ENCODE results near the gene TRHDE. TPM values are rescaled to one million over a fixed set of nuclear protein-coding genes. Genes with fewer than 3 reads are reported as not detected.

The TRHDE gene
- total RNA-seq, 1 experiment from 2014 or later, result not detected

DNA sequence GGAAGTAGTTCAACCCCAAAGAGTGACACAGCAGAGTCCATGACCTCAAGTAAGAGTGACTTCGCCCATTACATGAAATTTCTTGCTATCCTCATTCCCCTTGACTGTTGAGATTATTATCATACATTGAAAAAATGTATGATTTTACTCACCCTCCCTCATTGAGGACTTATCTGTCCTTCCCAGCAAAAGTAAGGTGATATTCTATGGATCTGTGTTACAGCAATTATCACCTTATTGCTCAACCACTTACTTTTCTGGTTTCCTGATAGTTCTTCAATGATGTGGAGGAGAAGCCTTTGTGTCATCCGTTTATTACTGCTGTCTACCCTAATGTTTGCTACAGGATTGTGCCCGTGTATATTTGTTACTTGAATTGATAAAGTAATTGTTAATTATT, 306.2 kb downstream of the TRHDE start:
- intact Hi-C loops (cut with micrococcal nuclease), result no loop called here
- Mint-ChIP-seq H3K27ac (ENCODE audit: low read depth, unreplicated experiment) (no peak overlapping the region), H3K4me3 (ENCODE audit: unreplicated experiment) (no peak overlapping the region), H3K9me3 (ENCODE audit: unreplicated experiment) (no peaks in the 10 kb centered on the region), H3K27me3 (ENCODE audit: insufficient read depth, unreplicated experiment) (no peaks in the 10 kb centered on the region), H3K4me1 (ENCODE audit: insufficient read depth, unreplicated experiment) (no peaks in the 10 kb centered on the region), H3K36me3 (ENCODE audit: insufficient read depth, unreplicated experiment) (no peaks in the 10 kb centered on the region)
- TF ChIP-seq CTCF (IDR thresholded peaks at IDR 0.05; ENCODE audit: unreplicated experiment), result no peak
- DNase-seq (ENCODE audit: unreplicated experiment), result no peak
- CTCF ChIA-PET, result no interaction called here
- no TSS peak for BruUV-seq (replicated peaks)
- POLR2A ChIA-PET, result no interaction called here

DNA sequence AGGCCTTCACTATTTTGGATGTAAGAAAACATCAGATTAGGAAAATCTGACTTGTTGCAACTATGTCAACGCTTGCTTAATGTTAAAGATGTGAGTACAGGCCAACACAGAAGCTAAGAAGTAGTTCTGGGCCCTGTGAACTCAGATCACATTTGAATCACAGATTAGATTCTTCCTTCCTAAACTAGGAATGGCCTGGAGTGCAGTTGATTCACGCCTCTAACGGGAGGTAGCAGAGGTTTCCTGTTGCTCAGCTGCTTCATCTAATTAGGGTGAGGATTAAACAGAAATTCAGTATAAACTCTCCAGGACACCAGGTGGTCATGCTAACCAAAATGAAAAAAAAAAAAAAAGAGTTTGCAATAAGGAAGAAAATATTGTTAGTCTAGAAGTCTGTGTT, 314.3 kb downstream of the TRHDE start:
- Mint-ChIP-seq H3K27ac (ENCODE audit: low read depth, unreplicated experiment) (no peak overlapping the region), H3K27me3 (ENCODE audit: insufficient read depth, unreplicated experiment) (no peaks in the 10 kb centered on the region), H3K9me3 (ENCODE audit: unreplicated experiment) (no peaks in the 10 kb centered on the region), H3K36me3 (ENCODE audit: insufficient read depth, unreplicated experiment) (no peaks in the 10 kb centered on the region), H3K4me1 (ENCODE audit: insufficient read depth, unreplicated experiment) (no peaks in the 10 kb centered on the region), H3K4me3 (ENCODE audit: unreplicated experiment) (no peak overlapping the region)
- DNase-seq (ENCODE audit: unreplicated experiment), result no peak
- CTCF ChIA-PET, result no interaction called here
- POLR2A ChIA-PET, result no interaction called here
- no peak for TF ChIP-seq CTCF (IDR thresholded peaks at IDR 0.05; ENCODE audit: unreplicated experiment)
- BruUV-seq (replicated peaks), result no TSS peak
- intact Hi-C loops (cut with micrococcal nuclease), result no loop called here

DNA sequence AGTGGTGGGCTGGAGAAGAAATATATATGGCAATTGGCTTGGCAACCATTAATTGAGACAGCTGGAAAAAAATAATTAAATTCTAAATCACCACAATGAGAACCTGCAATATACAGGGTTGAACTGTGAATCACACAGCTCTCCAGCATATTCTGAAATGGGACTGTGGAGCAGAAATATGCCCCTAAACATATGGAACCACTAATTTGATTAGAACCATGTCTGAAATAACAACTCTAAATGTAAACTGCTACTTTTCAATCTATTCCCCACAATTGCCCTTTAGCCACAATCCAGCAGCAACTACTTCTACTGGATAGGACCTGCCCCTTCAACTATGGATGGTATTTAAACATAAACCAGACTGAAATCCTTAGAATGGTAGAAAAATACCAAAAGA, 330.4 kb downstream of the TRHDE start:
- CTCF ChIA-PET, result interaction anchor here (0.7 kb wide), 1 partner anchor 226 kb away, joined by 3 read pairs; no protein-coding TSS in a partner anchor
- H3K4me3 Mint-ChIP-seq (ENCODE audit: unreplicated experiment), result no peak overlapping the region
- BruUV-seq (replicated peaks), result no TSS peak
- DNase-seq (ENCODE audit: unreplicated experiment), result no peak
- no peak overlapping the region for H3K27ac Mint-ChIP-seq (ENCODE audit: low read depth, unreplicated experiment)
- POLR2A ChIA-PET, result no interaction called here
- H3K36me3 Mint-ChIP-seq (ENCODE audit: insufficient read depth, unreplicated experiment), result no peaks in the 10 kb centered on the region
- no peak for TF ChIP-seq CTCF (IDR thresholded peaks at IDR 0.05; ENCODE audit: unreplicated experiment)
- intact Hi-C loops (cut with micrococcal nuclease), result no loop called here
- H3K4me1 Mint-ChIP-seq (ENCODE audit: insufficient read depth, unreplicated experiment), result no peaks in the 10 kb centered on the region
- peaks cover 8% of the 10 kb centered on the region for H3K9me3 Mint-ChIP-seq (ENCODE audit: unreplicated experiment)
- H3K27me3 Mint-ChIP-seq (ENCODE audit: insufficient read depth, unreplicated experiment), result no peaks in the 10 kb centered on the region

DNA sequence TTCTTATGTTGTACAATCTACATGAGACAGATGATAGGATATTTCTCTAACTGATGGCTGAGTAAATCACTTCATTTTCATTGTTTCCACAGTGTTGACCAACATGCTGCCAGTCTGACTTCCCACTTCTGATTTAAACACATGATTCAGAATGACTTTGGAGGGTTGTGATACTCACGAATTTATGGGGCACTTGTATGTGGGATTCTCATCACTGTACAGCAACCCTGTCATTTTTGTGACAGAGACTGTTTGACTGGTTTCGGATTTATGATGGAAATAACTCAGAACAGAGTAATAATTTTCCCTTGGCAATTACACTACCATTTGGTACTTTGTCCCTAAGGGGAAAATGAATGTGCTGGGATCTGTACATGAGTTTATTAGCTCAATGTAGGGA, 333.8 kb downstream of the TRHDE start:
- DNase-seq (ENCODE audit: unreplicated experiment), result no peak
- Mint-ChIP-seq H3K27me3 (ENCODE audit: insufficient read depth, unreplicated experiment) (no peaks in the 10 kb centered on the region), H3K36me3 (ENCODE audit: insufficient read depth, unreplicated experiment) (no peaks in the 10 kb centered on the region), H3K4me3 (ENCODE audit: unreplicated experiment) (no peak overlapping the region), H3K9me3 (ENCODE audit: unreplicated experiment) (peaks cover 4% of the 10 kb centered on the region), H3K4me1 (ENCODE audit: insufficient read depth, unreplicated experiment) (no peaks in the 10 kb centered on the region), H3K27ac (ENCODE audit: low read depth, unreplicated experiment) (no peak overlapping the region)
- BruUV-seq (replicated peaks), result no TSS peak
- TF ChIP-seq CTCF (IDR thresholded peaks at IDR 0.05; ENCODE audit: unreplicated experiment), result no peak
- POLR2A ChIA-PET, result no interaction called here
- CTCF ChIA-PET, result no interaction called here
- intact Hi-C loops (cut with micrococcal nuclease), result no loop called here

All from MCF 10A (cell line).